Stimulated activated naive CD8-positive, alpha-beta T cell treated with anti-CD3 and anti-CD28 coated beads, Interleukin-15, amount 100 ng/mL, for 72 hours (primary cell): Measurements from ENCODE around the gene TMEM236.

ENCODE experiments used
- ATAC-seq: fragments of 150-1000 bp; cut with Tn5 transposase; 2 replicates; pipeline ENCODE4 v1.10.0; 2021; ENCODE audit warnings: mild to moderate bottlenecking, moderate library complexity
- DNase-seq, 2 donors: peaks; one replicate each; pipeline ENCODE4 v3.0.0; 2021 to 2022
- H3K27ac Mint-ChIP-seq, 2 donors: one replicate each; pipeline ENCODE4 v1.8.0; 2022; ENCODE audit warnings: mild to moderate bottlenecking in 2 of 2, mixed read lengths in 2 of 2, moderate library complexity in 2 of 2
- H3K27me3 Mint-ChIP-seq: one replicate; pipeline ENCODE4 v1.8.0; 2022; ENCODE audit warnings: mixed read lengths
- H3K4me1 Mint-ChIP-seq: one replicate; pipeline ENCODE4 v1.8.0; 2022; ENCODE audit warnings: mild to moderate bottlenecking, mixed read lengths
- H3K4me3 Mint-ChIP-seq, 2 donors: one replicate each; pipeline ENCODE4 v1.8.0; 2022; ENCODE audit warnings: mild to moderate bottlenecking in 2 of 2, mixed read lengths in 2 of 2, moderate library complexity in 1 of 2
- H3K9me3 Mint-ChIP-seq, 2 donors: one replicate each; pipeline ENCODE4 v1.8.0; 2022; ENCODE audit warnings: mixed read lengths in 2 of 2

TMEM236 gene

GRCh38 chr10:17734432-17735080 lies 17.4 kb upstream of the TMEM236 start:
- no peaks in the 10 kb centered on the region for H3K4me1 Mint-ChIP-seq
- H3K27me3 Mint-ChIP-seq: no peaks in the 10 kb centered on the region
- no peaks in the 10 kb centered on the region for H3K9me3 Mint-ChIP-seq
- H3K27ac Mint-ChIP-seq: peak overlapping the region in 1 of 2 donors; percentile 30
- DNase-seq (no peak), ATAC-seq (no peak)
- no peak overlapping the region for H3K4me3 Mint-ChIP-seq

GRCh38 chr10:17735166-17735941 lies 16.6 kb upstream of the TMEM236 start:
- H3K9me3 Mint-ChIP-seq: no peaks in the 10 kb centered on the region
- ATAC-seq: no peak
- H3K27me3 Mint-ChIP-seq: no peaks in the 10 kb centered on the region
- no peak overlapping the region for H3K4me3 Mint-ChIP-seq
- H3K4me1 Mint-ChIP-seq: no peaks in the 10 kb centered on the region
- H3K27ac Mint-ChIP-seq: peak overlapping the region in 1 of 2 donors; percentile 71
- no peak for DNase-seq

GRCh38 chr10:17736223-17736622 lies 15.8 kb upstream of the TMEM236 start:
- H3K4me1 Mint-ChIP-seq: no peaks in the 10 kb centered on the region
- no peaks in the 10 kb centered on the region for H3K27me3 Mint-ChIP-seq
- no peak for ATAC-seq
- no peaks in the 10 kb centered on the region for H3K9me3 Mint-ChIP-seq
- no peak for DNase-seq
- no peak overlapping the region for H3K4me3 Mint-ChIP-seq
- no peak overlapping the region for H3K27ac Mint-ChIP-seq

GRCh38 chr10:17737027-17737965 lies 14.7 kb upstream of the TMEM236 start:
- Mint-ChIP-seq H3K4me3 (no peak overlapping the region), H3K9me3 (no peaks in the 10 kb centered on the region), H3K27me3 (no peaks in the 10 kb centered on the region), H3K27ac (peak overlapping the region in 1 of 2 donors; percentile 6), H3K4me1 (no peaks in the 10 kb centered on the region)
- no peak for DNase-seq
- peak; percentile 28 for ATAC-seq

GRCh38 chr10:17740668-17741067 lies 11.3 kb upstream of the TMEM236 start:
- Mint-ChIP-seq H3K27me3 (no peaks in the 10 kb centered on the region), H3K4me3 (no peak overlapping the region), H3K9me3 (no peaks in the 10 kb centered on the region), H3K4me1 (peaks cover 7% of the 10 kb centered on the region), H3K27ac (peak overlapping the region in 1 of 2 donors; percentile 25)
- ATAC-seq: no peak
- DNase-seq: no peak

- Mint-ChIP-seq H3K4me3 (no peak overlapping the region), H3K27ac (no peak overlapping the region), H3K27me3 (no peaks in the 10 kb centered on the region), H3K9me3 (no peaks in the 10 kb centered on the region), H3K4me1 (peaks cover 7% of the 10 kb centered on the region)
- peak; percentile 50 to 53 for DNase-seq
- no peak for ATAC-seq
Observed at GRCh38 chr10:17742918-17743317, 9.1 kb upstream of the TMEM236 start.

- Mint-ChIP-seq H3K4me1 (peaks cover 7% of the 10 kb centered on the region), H3K27ac (no peak overlapping the region), H3K4me3 (no peak overlapping the region), H3K9me3 (no peaks in the 10 kb centered on the region), H3K27me3 (no peaks in the 10 kb centered on the region)
- ATAC-seq (no peak), DNase-seq (no peak)
Observed at GRCh38 chr10:17743437-17743836, 8.6 kb upstream of the TMEM236 start.

GRCh38 chr10:17744341-17744861 lies 7.6 kb upstream of the TMEM236 start:
- Mint-ChIP-seq H3K4me3 (no peak overlapping the region), H3K9me3 (no peaks in the 10 kb centered on the region), H3K4me1 (peaks cover 7% of the 10 kb centered on the region), H3K27me3 (no peaks in the 10 kb centered on the region), H3K27ac (no peak overlapping the region)
- DNase-seq: no peak
- no peak for ATAC-seq

- ATAC-seq (no peak), DNase-seq (no peak)
- Mint-ChIP-seq H3K27ac (peak overlapping the region in 1 of 2 donors; percentile 56), H3K4me1 (peaks cover 7% of the 10 kb centered on the region), H3K27me3 (no peaks in the 10 kb centered on the region), H3K4me3 (no peak overlapping the region), H3K9me3 (no peaks in the 10 kb centered on the region)
Observed at GRCh38 chr10:17747883-17748550, 4.0 kb upstream of the TMEM236 start.

- no peak overlapping the region for H3K27ac Mint-ChIP-seq
- no peaks in the 10 kb centered on the region for H3K27me3 Mint-ChIP-seq
- no peaks in the 10 kb centered on the region for H3K4me1 Mint-ChIP-seq
- no peak overlapping the region for H3K4me3 Mint-ChIP-seq
- DNase-seq (no peak), ATAC-seq (no peak)
- H3K9me3 Mint-ChIP-seq: no peaks in the 10 kb centered on the region
Observed at GRCh38 chr10:17749890-17750289, 2.1 kb upstream of the TMEM236 start.

- H3K9me3 Mint-ChIP-seq: no peaks in the 10 kb centered on the region
- peak overlapping the region in 1 of 2 donors; percentile 32 for H3K4me3 Mint-ChIP-seq
- ATAC-seq (peak; percentile 83), DNase-seq (no peak)
- no peaks in the 10 kb centered on the region for H3K4me1 Mint-ChIP-seq
- H3K27me3 Mint-ChIP-seq: no peaks in the 10 kb centered on the region
- H3K27ac Mint-ChIP-seq: no peak overlapping the region
Observed at GRCh38 chr10:17756557-17757217, 4.7 kb downstream of the TMEM236 start.

- no peak overlapping the region for H3K27ac Mint-ChIP-seq
- ATAC-seq: no peak
- H3K4me1 Mint-ChIP-seq: no peaks in the 10 kb centered on the region
- H3K4me3 Mint-ChIP-seq: no peak overlapping the region
- H3K27me3 Mint-ChIP-seq: no peaks in the 10 kb centered on the region
- no peaks in the 10 kb centered on the region for H3K9me3 Mint-ChIP-seq
- no peak for DNase-seq
Observed at GRCh38 chr10:17758200-17758599, 6.2 kb downstream of the TMEM236 start.

- ATAC-seq (no peak), DNase-seq (no peak)
- H3K27me3 Mint-ChIP-seq: no peaks in the 10 kb centered on the region
- no peak overlapping the region for H3K27ac Mint-ChIP-seq
- no peak overlapping the region for H3K4me3 Mint-ChIP-seq
- no peaks in the 10 kb centered on the region for H3K4me1 Mint-ChIP-seq
- H3K9me3 Mint-ChIP-seq: no peaks in the 10 kb centered on the region
Observed at GRCh38 chr10:17758896-17759295, 6.9 kb downstream of the TMEM236 start.

GRCh38 chr10:17764142-17764541 lies 12.1 kb downstream of the TMEM236 start:
- H3K4me3 Mint-ChIP-seq: no peak overlapping the region
- DNase-seq (no peak), ATAC-seq (no peak)
- H3K4me1 Mint-ChIP-seq: no peaks in the 10 kb centered on the region
- H3K27ac Mint-ChIP-seq: no peak overlapping the region
- no peaks in the 10 kb centered on the region for H3K27me3 Mint-ChIP-seq
- H3K9me3 Mint-ChIP-seq: no peaks in the 10 kb centered on the region

- Mint-ChIP-seq H3K9me3 (no peaks in the 10 kb centered on the region), H3K4me3 (no peak overlapping the region), H3K27me3 (no peaks in the 10 kb centered on the region), H3K27ac (no peak overlapping the region), H3K4me1 (no peaks in the 10 kb centered on the region)
- no peak for DNase-seq
- ATAC-seq: no peak
Observed at GRCh38 chr10:17765602-17766001, 13.6 kb downstream of the TMEM236 start.
